ENCODE measurements around the gene GASK1B. TPM values are rescaled to one million over a fixed set of nuclear protein-coding genes. Genes with fewer than 3 reads are reported as not detected.

GASK1B gene
- 187 and 196 TPM in 2 replicates for total RNA-seq

DNA sequence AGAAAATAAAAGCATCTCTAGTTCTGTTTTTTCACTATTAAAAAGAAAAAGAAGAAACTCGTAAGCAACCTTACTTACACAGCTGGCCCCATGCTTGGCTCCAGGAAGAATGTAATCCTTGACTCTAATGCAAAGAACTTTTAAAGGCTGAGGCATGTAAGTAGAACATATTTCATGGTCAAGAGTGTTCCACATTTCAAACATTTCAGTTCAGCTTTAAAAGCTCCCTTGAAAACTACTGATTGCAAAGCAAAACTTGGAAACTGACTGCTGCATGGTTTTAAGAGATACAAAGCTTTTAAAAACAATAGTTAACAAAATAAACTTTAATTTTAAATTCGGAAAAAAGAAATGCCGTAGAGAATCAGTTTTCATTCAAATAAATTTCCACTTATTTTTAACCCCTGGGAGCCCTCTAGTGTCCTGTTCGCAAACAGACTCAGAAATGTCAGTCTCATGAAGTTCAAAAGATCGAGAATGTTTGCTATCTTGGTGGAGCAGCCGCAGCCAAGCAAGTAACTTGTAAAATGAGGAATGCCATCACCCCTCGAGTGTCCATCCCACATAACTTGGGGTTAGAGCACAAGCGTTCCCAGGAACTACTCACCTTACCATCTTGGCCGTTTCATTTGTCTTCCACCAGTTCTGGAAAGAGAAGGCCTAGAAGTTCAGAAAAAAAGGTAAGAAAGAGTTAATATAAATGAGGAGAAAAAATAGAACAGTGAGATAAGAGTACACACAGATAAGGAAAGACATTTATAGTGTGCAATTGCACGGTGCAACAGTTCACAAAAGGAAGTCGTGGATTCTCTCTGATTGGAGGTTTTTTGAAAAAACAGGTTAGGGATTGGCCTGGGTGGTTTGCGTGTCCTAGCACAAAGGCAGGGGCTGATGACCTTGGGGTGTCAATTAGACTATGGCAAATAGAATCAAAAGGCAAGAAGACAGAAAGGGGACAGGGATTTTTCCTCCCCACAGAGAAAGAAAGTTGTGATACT, at the start of gene GASK1B:
Gene GASK1B (minus strand): TSS at position 765 of the 998 bp plus-strand sequence. CDS start 1,650 bp downstream, outside the sequence.

DNA sequence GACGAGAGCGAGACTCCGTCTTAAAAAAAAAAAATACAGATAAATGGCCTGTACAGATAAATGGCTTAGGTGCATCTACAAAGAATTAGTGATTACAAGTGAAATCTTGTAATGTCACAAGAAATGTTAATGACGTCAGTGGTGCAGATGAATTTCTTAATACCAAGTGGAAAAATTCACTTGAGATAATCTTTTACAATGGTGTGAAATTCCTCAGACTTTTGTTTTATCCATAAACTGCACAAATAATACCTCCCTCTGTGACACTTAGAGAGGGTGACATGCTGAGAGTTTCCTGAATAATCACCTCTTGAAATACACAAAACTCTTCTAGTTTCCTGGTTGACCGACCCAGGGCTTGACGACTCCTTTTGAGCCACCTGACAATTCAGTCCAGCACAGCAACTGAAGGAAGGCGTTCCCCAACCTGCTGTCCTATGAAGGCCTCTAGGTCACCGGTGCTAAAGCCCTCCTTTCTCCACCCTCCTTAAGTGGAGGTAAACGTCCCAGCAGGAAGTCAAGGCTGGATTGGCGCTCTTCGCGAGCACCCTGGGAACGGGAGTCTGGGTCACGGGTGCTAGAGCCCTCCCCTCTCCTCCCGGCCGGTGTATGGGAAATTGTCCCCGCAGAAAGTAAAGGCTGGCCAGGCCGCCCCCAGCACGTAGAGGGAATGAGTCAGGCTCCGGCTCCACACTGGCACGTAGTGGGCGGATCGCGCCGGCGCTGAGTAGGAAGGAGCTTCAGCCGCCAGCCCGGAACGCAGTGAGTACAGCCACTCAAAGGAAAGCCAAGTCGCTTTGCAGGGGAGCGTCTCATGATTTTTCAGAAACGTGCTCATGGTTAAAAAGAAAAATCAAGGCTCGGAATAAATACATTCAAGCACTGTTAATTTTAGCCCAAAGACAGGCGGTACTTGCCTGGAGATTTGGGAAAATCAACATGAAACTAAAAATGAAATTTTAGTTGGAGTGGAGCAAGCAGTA, 37.3 kb upstream of the GASK1B start, which contains the start of gene TMEM144:
Gene TMEM144 (plus strand): TSS at position 662 of the 983 bp plus-strand sequence. CDS start 2,182 bp downstream, outside the sequence.

Other genes with a start within 250 kb of the GASK1B start
- gene TMEM144, start 37.5 kb upstream of the GASK1B start, total RNA-seq: 9.8 and 14.9 TPM in 2 replicates

Measured in thoracic aorta endothelial cell (primary cell).